ENCODE data around the gene CENPT. TPM values are rescaled to one million over a fixed set of nuclear protein-coding genes. Genes with fewer than 3 reads are reported as not detected.

Gene CENPT
- polyA plus RNA-seq, 1 experiment, result 42.4 TPM

DNA sequence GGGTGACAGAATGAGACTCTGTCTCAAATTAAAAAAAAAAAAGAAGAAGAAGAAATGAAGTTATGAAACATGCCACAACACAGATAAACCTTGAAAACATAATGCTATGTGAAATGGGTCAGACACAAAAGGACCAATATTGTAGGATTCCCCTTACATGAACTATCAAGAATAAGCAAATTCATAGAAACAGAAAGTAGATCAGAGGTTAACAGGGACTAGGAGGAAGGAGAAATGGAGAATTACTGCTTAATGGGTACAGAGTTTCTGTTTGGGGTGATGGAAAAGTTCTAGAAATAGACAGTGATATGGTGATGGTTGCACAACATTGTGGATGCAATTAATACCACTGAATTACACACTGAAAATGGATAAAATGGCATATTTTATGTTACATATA, 57.4 kb downstream of the CENPT start:
- TF ChIP-seq, protein P1, sequence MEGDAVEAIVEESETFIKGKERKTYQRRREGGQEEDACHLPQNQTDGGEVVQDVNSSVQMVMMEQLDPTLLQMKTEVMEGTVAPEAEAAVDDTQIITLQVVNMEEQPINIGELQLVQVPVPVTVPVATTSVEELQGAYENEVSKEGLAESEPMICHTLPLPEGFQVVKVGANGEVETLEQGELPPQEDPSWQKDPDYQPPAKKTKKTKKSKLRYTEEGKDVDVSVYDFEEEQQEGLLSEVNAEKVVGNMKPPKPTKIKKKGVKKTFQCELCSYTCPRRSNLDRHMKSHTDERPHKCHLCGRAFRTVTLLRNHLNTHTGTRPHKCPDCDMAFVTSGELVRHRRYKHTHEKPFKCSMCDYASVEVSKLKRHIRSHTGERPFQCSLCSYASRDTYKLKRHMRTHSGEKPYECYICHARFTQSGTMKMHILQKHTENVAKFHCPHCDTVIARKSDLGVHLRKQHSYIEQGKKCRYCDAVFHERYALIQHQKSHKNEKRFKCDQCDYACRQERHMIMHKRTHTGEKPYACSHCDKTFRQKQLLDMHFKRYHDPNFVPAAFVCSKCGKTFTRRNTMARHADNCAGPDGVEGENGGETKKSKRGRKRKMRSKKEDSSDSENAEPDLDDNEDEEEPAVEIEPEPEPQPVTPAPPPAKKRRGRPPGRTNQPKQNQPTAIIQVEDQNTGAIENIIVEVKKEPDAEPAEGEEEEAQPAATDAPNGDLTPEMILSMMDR (IDR thresholded peaks at IDR 0.05; ENCODE audit: insufficient read depth, low read depth, low read length), result no peak
- no peaks in the 10 kb centered on the region for H3K36me3 ChIP-seq (ENCODE audit: control insufficient read depth, insufficient read depth, low read length)
- DNase-seq (ENCODE audit: low read depth), result no peak
- ChIA-PET POLR2A (no interaction called here), CTCF (interaction anchor here (0.9 kb wide), 1 partner anchor 27 kb away, joined by 4 read pairs; no protein-coding TSS in a partner anchor)
- H3K4me3 ChIP-seq (ENCODE audit: low read depth, low read length), result no peak overlapping the region
- no peaks in the 10 kb centered on the region for H3K27me3 ChIP-seq (ENCODE audit: control insufficient read depth, insufficient read depth, low read length)

DNA sequence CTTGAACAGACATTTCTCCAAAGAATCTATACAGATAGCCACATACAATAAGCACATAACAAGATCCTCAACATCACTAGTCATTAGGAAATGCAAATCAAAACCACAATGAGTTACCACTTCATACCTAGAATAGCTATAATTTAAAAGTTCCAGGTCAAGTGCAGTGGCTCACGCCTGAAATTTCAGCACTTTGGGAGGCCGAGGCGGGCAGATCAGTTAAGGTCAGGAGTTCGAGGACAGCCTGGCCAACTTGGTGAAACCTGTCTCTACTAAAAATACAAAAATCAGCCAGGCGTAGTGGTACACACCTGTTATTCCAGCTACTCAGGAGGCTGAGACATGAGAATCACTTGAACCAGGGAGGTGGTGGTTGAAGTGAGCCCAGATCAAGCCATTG, 61.0 kb downstream of the CENPT start:
- Histone ChIP-seq H3K36me3 (ENCODE audit: control insufficient read depth, insufficient read depth, low read length) (no peaks in the 10 kb centered on the region; the same call in 1 of the 2 replicates), H3K4me3 (ENCODE audit: low read depth, low read length) (no peak overlapping the region), H3K27me3 (ENCODE audit: control insufficient read depth, insufficient read depth, low read length) (no peaks in the 10 kb centered on the region)
- ChIA-PET POLR2A (no interaction called here), CTCF (interaction anchor here (2.4 kb wide), 1 partner anchor 30 kb away, joined by 7 read pairs; no protein-coding TSS in a partner anchor)
- TF ChIP-seq, protein P1 (IDR thresholded peaks at IDR 0.05; ENCODE audit: insufficient read depth, low read depth, low read length), result no peak
- no peak for DNase-seq (ENCODE audit: low read depth)

DNA sequence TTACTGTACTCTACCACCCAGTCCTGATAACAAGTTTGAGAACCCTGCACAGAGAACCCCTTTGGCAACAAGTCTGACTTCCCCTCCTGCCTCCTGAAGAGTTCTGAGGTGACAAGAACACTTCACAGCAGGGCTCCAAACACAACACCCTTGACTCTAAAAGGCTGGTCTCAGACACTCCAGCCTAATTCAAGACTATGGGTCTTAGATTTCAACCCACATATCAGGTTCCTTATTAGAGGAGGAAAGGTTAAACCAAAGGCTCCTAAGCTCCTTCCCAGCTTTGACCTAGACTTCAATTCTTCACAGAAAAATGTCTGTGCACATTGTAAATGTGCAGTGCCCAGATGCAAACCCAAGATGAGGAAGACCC, 64.2 kb downstream of the CENPT start:
- POLR2A ChIA-PET, result no interaction called here
- CTCF ChIA-PET, result no interaction called here

DNA sequence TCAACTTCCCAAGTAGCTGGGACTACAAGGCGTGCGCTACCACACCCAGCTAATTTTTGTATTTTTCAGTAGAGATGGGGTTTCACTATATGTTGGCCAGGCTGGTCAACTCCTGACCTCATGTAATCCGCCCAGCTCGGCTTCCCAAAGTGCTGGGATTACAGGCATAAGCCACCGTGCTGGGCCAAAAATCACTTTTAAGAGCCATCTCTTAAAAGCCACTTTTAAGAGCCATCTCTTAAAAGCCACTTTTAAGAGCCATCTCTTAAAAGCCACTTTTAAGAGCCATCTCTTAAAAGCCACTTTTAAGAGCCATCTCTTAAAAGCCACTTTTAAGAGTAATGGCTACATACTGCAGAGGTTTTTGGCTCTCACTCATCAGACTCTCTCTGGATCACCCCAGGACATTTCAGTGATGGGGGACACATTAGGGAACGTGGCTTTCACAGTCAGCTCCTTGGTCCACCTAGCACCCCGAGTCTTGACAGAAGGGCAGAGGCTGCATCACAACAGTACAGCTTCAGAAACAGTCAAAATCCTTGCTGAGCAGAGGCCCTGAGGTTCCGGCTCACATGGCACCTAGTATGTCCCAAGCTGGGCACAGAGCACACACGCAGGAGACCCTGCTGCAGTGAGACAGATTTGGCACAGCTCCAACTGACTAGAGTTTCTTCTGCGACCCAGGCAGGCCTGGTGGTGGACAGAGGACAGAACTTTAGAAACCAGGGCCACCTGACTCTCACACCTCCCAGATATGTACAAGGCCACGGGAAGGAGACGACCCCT, 64.7 kb downstream of the CENPT start:
- CTCF ChIA-PET, result interaction anchor here (0.6 kb wide), 1 partner anchor 32 kb away, joined by 4 read pairs; no protein-coding TSS in a partner anchor
- no peak for DNase-seq (ENCODE audit: low read depth)
- TF ChIP-seq, protein P1 (IDR thresholded peaks at IDR 0.05; ENCODE audit: insufficient read depth, low read depth, low read length), result no peak
- Histone ChIP-seq H3K27me3 (ENCODE audit: control insufficient read depth, insufficient read depth, low read length) (no peaks in the 10 kb centered on the region), H3K36me3 (ENCODE audit: control insufficient read depth, insufficient read depth, low read length) (no peaks in the 10 kb centered on the region; the same call in 1 of the 2 replicates), H3K4me3 (ENCODE audit: low read depth, low read length) (no peak overlapping the region)
- POLR2A ChIA-PET, result interaction anchor here (0.9 kb wide), 1 partner anchor 24 kb away, joined by 6 read pairs; the partner anchor contains the start of gene RANBP10

More for the DNA sequence above, 64.2 kb downstream of the CENPT start:
- Histone ChIP-seq H3K27me3 (ENCODE audit: control insufficient read depth, insufficient read depth, low read length) (no peaks in the 10 kb centered on the region), H3K4me3 (ENCODE audit: low read depth, low read length) (no peak overlapping the region), H3K36me3 (ENCODE audit: control insufficient read depth, insufficient read depth, low read length) (no peaks in the 10 kb centered on the region; the same call in 1 of the 2 replicates)
- no peak for DNase-seq (ENCODE audit: low read depth)
- TF ChIP-seq, protein P1 (IDR thresholded peaks at IDR 0.05; ENCODE audit: insufficient read depth, low read depth, low read length), result no peak

DNA sequence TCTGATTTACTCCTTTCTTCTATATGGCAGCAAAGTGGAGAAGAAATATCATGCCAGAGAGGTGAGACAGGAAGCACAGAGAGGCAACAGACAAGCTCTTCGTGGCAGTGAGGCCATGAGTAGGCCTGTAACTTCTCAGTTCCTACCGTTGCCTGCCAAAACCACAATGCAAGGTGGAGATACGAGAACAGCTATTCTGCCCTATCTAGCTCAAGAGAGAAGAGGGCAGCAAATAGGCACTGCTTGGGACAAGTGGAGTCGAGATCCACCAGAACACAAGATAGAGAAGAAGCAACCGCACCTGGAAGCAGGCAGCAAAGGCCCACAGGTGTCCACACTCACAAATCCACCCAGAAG, 66.0 kb downstream of the CENPT start:
- DNase-seq (ENCODE audit: low read depth), result no peak
- TF ChIP-seq, protein P1 (IDR thresholded peaks at IDR 0.05; ENCODE audit: insufficient read depth, low read depth, low read length), result no peak
- no peak overlapping the region for H3K4me3 ChIP-seq (ENCODE audit: low read depth, low read length)
- ChIA-PET POLR2A (no interaction called here), CTCF (interaction anchor here (0.8 to 1.8 kb wide), 4 partner anchors 9 to 51 kb away, joined by 3 to 4 read pairs (median 3); no protein-coding TSS in a partner anchor)
- no peaks in the 10 kb centered on the region for H3K27me3 ChIP-seq (ENCODE audit: control insufficient read depth, insufficient read depth, low read length)
- H3K36me3 ChIP-seq (ENCODE audit: control insufficient read depth, insufficient read depth, low read length), result no peaks in the 10 kb centered on the region; the same call in 1 of the 2 replicates

All from BJ (cell line).